HEK293 (cell line): ENCODE data around the gene FCHO1.

Experiments
- EGR2 ChIP-seq: fragments of 450-650 bp; formaldehyde crosslinking; IDR thresholded peaks from 2 replicates; pipeline ENCODE4 v1.5.1; 2016; ENCODE audit warnings: low read depth, missing biosample characterization, missing genetic modification characterization
- HIC1 ChIP-seq: fragments of 450-650 bp; formaldehyde crosslinking; IDR thresholded peaks from 2 replicates; pipeline ENCODE4 v1.5.1; 2016; ENCODE audit warnings: missing biosample characterization, missing genetic modification characterization
- MEIS1 ChIP-seq: sonication (generic); formaldehyde crosslinking; IDR thresholded peaks from 2 replicates; pipeline ENCODE4 v1.8.1; 2022; ENCODE audit warnings: missing genetic modification reagents, mild to moderate bottlenecking, borderline replicate concordance
- SP7 ChIP-seq: fragments of 450-650 bp; formaldehyde crosslinking; IDR thresholded peaks from 2 replicates; pipeline ENCODE4 v1.5.1; 2016; ENCODE audit warnings: missing biosample characterization, missing genetic modification characterization
- ZIC2 ChIP-seq: fragments of 450-650 bp; formaldehyde crosslinking; IDR thresholded peaks from 2 replicates; pipeline ENCODE4 v1.5.1; 2016; ENCODE audit warnings: missing biosample characterization, missing genetic modification characterization
- ZNF16 ChIP-seq: fragments of 450-650 bp; formaldehyde crosslinking; IDR thresholded peaks from 2 replicates; pipeline ENCODE4 v1.5.1; 2016; ENCODE audit warnings: low read depth, missing biosample characterization, missing genetic modification characterization
- ZNF214 ChIP-seq: fragments of 450-650 bp; formaldehyde crosslinking; IDR thresholded peaks from 2 replicates; pipeline ENCODE4 v1.5.1; 2017; ENCODE audit warnings: missing biosample characterization, mild to moderate bottlenecking, missing genetic modification characterization, borderline replicate concordance
- ZNF239 ChIP-seq: fragments of 450-650 bp; formaldehyde crosslinking; IDR thresholded peaks from 2 replicates; pipeline ENCODE4 v1.5.1; 2016; ENCODE audit warnings: missing biosample characterization, missing genetic modification characterization
- ZNF280C ChIP-seq: fragments of 450-650 bp; formaldehyde crosslinking; IDR thresholded peaks from 2 replicates; pipeline ENCODE4 v1.5.1; 2016; ENCODE audit warnings: missing biosample characterization, missing genetic modification characterization
- ZNF335 ChIP-seq: fragments of 450-650 bp; formaldehyde crosslinking; conservative IDR thresholded peaks from 2 replicates; pipeline ENCODE4 v1.5.1; 2016; ENCODE audit warnings: missing biosample characterization, missing genetic modification characterization
- ZNF366 ChIP-seq: fragments of 450-650 bp; formaldehyde crosslinking; conservative IDR thresholded peaks from 2 replicates; pipeline ENCODE4 v1.5.1; 2016; ENCODE audit warnings: missing biosample characterization, missing genetic modification characterization
- ZNF398 ChIP-seq: fragments of 450-650 bp; formaldehyde crosslinking; IDR thresholded peaks from 2 replicates; pipeline ENCODE4 v1.5.1; 2017; ENCODE audit warnings: missing biosample characterization, missing genetic modification characterization
- ZNF473 ChIP-seq: fragments of 450-650 bp; formaldehyde crosslinking; IDR thresholded peaks from 2 replicates; pipeline ENCODE4 v1.5.1; 2017; ENCODE audit warnings: missing biosample characterization, missing genetic modification characterization
- ZNF510 ChIP-seq: fragments of 450-650 bp; formaldehyde crosslinking; IDR thresholded peaks from 2 replicates; pipeline ENCODE4 v1.5.1; 2018; ENCODE audit warnings: mild to moderate bottlenecking, missing genetic modification characterization, missing biosample characterization; ENCODE audit not compliant: insufficient replicate concordance
- ZNF514 ChIP-seq: fragments of 450-650 bp; formaldehyde crosslinking; IDR thresholded peaks from 2 replicates; pipeline ENCODE4 v1.5.1; 2016; ENCODE audit warnings: missing biosample characterization, missing genetic modification characterization
- ZNF585B ChIP-seq: fragments of 450-650 bp; formaldehyde crosslinking; IDR thresholded peaks from 2 replicates; pipeline ENCODE4 v1.5.1; 2016; ENCODE audit warnings: missing biosample characterization, missing genetic modification characterization
- ZNF596 ChIP-seq: fragments of 450-650 bp; IDR thresholded peaks from 2 replicates; pipeline ENCODE4 v1.5.0; 2018; ENCODE audit warnings: missing biosample characterization, mild to moderate bottlenecking, missing genetic modification characterization, moderate library complexity
- ZNF624 ChIP-seq: fragments of 450-650 bp; formaldehyde crosslinking; IDR thresholded peaks from 2 replicates; pipeline ENCODE4 v1.5.1; 2017; ENCODE audit warnings: missing biosample characterization, missing genetic modification characterization
- ZNF629 ChIP-seq: fragments of 450-650 bp; formaldehyde crosslinking; IDR thresholded peaks from 2 replicates; pipeline ENCODE4 v1.5.1; 2017; ENCODE audit warnings: missing biosample characterization, missing genetic modification characterization
- ZNF645 ChIP-seq: fragments of 450-650 bp; formaldehyde crosslinking; IDR thresholded peaks from 2 replicates; pipeline ENCODE4; 2016; ENCODE audit warnings: missing biosample characterization, missing genetic modification characterization
- ZNF654 ChIP-seq: fragments of 450-650 bp; formaldehyde crosslinking; IDR thresholded peaks from 2 replicates; pipeline ENCODE4 v1.5.1; 2016; ENCODE audit warnings: low read depth, missing biosample characterization, missing genetic modification characterization
- ZNF707 ChIP-seq: fragments of 450-650 bp; formaldehyde crosslinking; IDR thresholded peaks from 2 replicates; pipeline ENCODE4 v1.5.1; 2016; ENCODE audit warnings: missing biosample characterization, missing genetic modification characterization
- ZNF785 ChIP-seq: fragments of 450-650 bp; formaldehyde crosslinking; IDR thresholded peaks from 2 replicates; pipeline ENCODE4 v1.5.1; 2016; ENCODE audit warnings: missing biosample characterization, missing genetic modification characterization
- ZNF837 ChIP-seq: fragments of 450-650 bp; formaldehyde crosslinking; IDR thresholded peaks from 2 replicates; pipeline ENCODE4 v1.5.1; 2016; ENCODE audit warnings: missing biosample characterization, missing genetic modification characterization

FCHO1 gene

GRCh38 chr19:17775991-17776803 lies 24.9 kb downstream of the FCHO1 start (continued):
- TF ChIP-seq ZNF473 (no peak), ZNF366 (tag by site-specific recombination) (no peak), ZNF785 (no peak), ZNF510 (no peak), ZNF645 (tag by site-specific recombination) (no peak), ZNF239 (tag by site-specific recombination) (no peak), SP7 (tag by site-specific recombination) (no peak), ZNF514 (tag by site-specific recombination) (no peak), ZNF585B (tag by site-specific recombination) (no peak), ZNF280C (tag by site-specific recombination) (no peak), ZNF596 (tag by site-specific recombination) (no peak), ZNF624 (tag by site-specific recombination) (no peak), ZNF629 (tag by site-specific recombination) (no peak), ZIC2 (tag by site-specific recombination) (no peak), MEIS1 (CRISPR knock-in tag) (no peak), ZNF214 (no peak), EGR2 (tag by site-specific recombination) (peak; percentile 72), ZNF16 (tag by site-specific recombination) (no peak), ZNF707 (tag by site-specific recombination) (no peak), ZNF837 (tag by site-specific recombination) (no peak), HIC1 (tag by site-specific recombination) (no peak), ZNF654 (tag by site-specific recombination) (no peak), ZNF335 (tag by site-specific recombination) (0 out of 2 replicates have a peak, but pooled peaks have one; percentile 15), ZNF398 (tag by site-specific recombination) (peak; percentile 45; the same call in 1 of the 2 replicates)
